ENCODE measurements around the gene ARHGAP22. TPM values are rescaled to one million over a fixed set of nuclear protein-coding genes. Genes with fewer than 3 reads are reported as not detected.

ARHGAP22 gene
- total RNA-seq, 1 donor from 2014 or later = 1.9 TPM

DNA sequence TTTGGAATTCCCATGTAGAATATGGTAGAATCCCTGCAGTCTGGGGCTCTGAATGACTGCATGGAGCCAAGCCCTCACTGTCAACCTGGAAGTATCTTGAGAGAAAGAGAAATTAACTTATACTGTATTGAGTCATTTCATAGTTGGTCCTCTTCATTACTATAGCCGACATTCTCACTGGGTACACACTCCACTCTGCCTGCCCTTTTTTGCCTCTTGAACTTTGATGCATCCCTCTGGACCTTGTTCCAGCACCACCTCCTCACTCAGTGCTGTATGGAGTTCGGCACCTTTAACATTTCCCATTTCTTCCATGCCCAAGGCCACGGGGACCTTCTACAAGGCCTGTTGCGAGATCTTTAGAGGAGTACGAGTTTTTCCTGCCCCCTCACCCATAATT, 4.6 kb upstream of the ARHGAP22 start:
- Mint-ChIP-seq H3K4me1 (ENCODE audit: unreplicated experiment) (peaks cover 8% of the 10 kb centered on the region), H3K4me3 (ENCODE audit: unreplicated experiment) (no peak overlapping the region), H3K9me3 (ENCODE audit: unreplicated experiment) (no peaks in the 10 kb centered on the region), H3K27ac (ENCODE audit: unreplicated experiment) (no peak overlapping the region), H3K27me3 (ENCODE audit: unreplicated experiment) (no peaks in the 10 kb centered on the region), H3K36me3 (ENCODE audit: low read depth, unreplicated experiment) (peaks cover 3% of the 10 kb centered on the region)
- TF ChIP-seq, protein P1, sequence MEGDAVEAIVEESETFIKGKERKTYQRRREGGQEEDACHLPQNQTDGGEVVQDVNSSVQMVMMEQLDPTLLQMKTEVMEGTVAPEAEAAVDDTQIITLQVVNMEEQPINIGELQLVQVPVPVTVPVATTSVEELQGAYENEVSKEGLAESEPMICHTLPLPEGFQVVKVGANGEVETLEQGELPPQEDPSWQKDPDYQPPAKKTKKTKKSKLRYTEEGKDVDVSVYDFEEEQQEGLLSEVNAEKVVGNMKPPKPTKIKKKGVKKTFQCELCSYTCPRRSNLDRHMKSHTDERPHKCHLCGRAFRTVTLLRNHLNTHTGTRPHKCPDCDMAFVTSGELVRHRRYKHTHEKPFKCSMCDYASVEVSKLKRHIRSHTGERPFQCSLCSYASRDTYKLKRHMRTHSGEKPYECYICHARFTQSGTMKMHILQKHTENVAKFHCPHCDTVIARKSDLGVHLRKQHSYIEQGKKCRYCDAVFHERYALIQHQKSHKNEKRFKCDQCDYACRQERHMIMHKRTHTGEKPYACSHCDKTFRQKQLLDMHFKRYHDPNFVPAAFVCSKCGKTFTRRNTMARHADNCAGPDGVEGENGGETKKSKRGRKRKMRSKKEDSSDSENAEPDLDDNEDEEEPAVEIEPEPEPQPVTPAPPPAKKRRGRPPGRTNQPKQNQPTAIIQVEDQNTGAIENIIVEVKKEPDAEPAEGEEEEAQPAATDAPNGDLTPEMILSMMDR (IDR thresholded peaks at IDR 0.05; ENCODE audit: unreplicated experiment) = no peak
- DNase-seq (ENCODE audit: low spot score) = no peak

DNA sequence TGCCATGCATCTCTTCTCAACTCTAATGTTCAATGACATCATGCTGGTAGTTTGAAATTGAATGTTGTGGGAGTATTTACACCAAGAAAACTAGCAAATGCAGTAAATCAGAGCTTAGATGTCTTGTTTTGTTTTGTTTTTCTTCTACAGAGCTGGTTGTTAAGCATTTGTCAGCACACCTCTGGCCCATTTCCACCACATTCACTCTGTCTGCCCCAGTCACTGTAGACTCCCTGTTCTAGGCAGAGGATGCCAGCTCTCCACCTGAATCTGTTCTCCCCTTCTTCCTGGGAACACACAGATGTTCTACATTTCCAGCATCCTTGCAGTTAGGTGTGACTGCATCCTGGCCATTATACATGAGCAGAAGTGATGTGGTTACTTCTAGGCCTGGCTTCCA, 4.1 kb upstream of the ARHGAP22 start:
- Mint-ChIP-seq H3K4me3 (ENCODE audit: unreplicated experiment) (no peak overlapping the region), H3K36me3 (ENCODE audit: low read depth, unreplicated experiment) (peaks cover 3% of the 10 kb centered on the region), H3K9me3 (ENCODE audit: unreplicated experiment) (no peaks in the 10 kb centered on the region), H3K27ac (ENCODE audit: unreplicated experiment) (no peak overlapping the region), H3K4me1 (ENCODE audit: unreplicated experiment) (peaks cover 8% of the 10 kb centered on the region), H3K27me3 (ENCODE audit: unreplicated experiment) (no peaks in the 10 kb centered on the region)
- DNase-seq (ENCODE audit: low spot score) = no peak
- TF ChIP-seq, protein P1 (IDR thresholded peaks at IDR 0.05; ENCODE audit: unreplicated experiment) = no peak

DNA sequence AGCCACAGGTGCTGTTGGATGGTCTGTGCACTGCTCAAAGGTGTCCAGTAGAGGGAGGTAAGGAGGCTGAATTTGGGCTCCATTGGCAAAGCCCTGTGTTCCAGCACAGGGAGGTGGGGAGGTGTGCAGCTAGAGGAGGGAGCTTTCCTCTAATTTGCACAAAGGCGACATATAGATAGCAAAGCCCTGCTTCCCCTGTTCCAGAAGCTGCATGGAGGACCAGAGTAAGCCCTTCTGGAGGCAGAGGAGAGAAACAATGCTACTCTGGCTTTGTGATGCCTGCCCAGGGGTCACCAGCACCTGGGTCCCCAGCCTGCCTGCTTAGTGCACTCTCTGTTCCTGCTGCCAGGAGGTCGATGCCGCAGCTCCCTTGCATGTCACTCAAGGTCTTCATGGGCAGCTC, 3.4 kb upstream of the ARHGAP22 start:
- Mint-ChIP-seq H3K27me3 (ENCODE audit: unreplicated experiment) (peaks cover 5% of the 10 kb centered on the region), H3K4me3 (ENCODE audit: unreplicated experiment) (no peak overlapping the region), H3K4me1 (ENCODE audit: unreplicated experiment) (peaks cover 8% of the 10 kb centered on the region), H3K27ac (ENCODE audit: unreplicated experiment) (no peak overlapping the region), H3K36me3 (ENCODE audit: low read depth, unreplicated experiment) (peaks cover 3% of the 10 kb centered on the region), H3K9me3 (ENCODE audit: unreplicated experiment) (no peaks in the 10 kb centered on the region)
- peak; percentile 47 for DNase-seq (ENCODE audit: low spot score)
- TF ChIP-seq, protein P1 (IDR thresholded peaks at IDR 0.05; ENCODE audit: unreplicated experiment) = peak; percentile 69

DNA sequence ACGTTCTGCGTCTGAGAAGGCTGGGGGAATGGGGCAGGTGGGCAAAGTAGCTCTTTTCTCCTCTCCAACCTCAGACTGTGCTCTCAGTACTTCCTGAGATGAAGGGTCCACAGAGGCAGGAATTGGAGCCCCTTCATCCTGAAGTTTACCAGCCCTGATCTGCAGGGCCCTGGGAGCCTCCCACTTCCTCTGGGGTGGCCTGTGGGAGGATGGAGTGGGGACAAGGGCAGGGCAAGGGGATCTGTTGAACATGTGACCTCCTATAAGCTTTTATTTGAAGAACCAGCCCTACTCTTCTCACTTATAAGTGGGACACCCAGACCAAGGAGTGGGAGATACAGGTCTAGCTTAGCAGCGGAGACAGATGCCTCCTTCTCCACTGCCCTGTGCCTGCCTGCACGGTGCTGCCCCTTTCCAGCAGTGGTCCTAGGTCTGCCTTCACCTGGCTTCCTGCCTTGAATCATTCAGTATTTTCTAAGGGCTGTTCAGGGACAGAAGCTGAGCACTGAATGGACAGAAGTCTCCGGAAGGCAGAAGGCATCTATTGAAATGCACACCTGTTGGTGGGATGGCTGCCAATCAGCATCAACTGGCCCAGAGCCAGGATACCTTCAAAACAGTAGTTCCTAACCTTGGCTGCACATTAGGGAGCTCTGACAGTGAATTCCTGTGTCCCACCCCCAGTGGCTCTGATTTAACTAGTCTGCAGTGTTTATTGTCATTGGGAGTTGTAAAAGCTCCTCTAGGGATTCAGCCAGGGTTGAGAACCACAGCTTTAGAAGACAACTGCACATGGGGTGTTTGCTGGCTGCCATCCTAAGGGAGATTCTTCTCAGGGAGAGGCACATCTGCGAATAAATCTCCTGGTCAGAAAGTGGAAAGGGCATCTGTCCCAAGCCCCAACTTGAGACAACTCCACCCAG, 2.7 kb upstream of the ARHGAP22 start:
- DNase-seq (ENCODE audit: low spot score) = no peak
- no peak overlapping the region for H3K27ac Mint-ChIP-seq (ENCODE audit: unreplicated experiment)
- H3K9me3 Mint-ChIP-seq (ENCODE audit: unreplicated experiment) = no peaks in the 10 kb centered on the region
- peaks cover 5% of the 10 kb centered on the region for H3K27me3 Mint-ChIP-seq (ENCODE audit: unreplicated experiment)
- peaks cover 8% of the 10 kb centered on the region for H3K4me1 Mint-ChIP-seq (ENCODE audit: unreplicated experiment)
- H3K4me3 Mint-ChIP-seq (ENCODE audit: unreplicated experiment) = no peak overlapping the region
- TF ChIP-seq, protein P1 (IDR thresholded peaks at IDR 0.05; ENCODE audit: unreplicated experiment) = no peak
- peaks cover 3% of the 10 kb centered on the region for H3K36me3 Mint-ChIP-seq (ENCODE audit: low read depth, unreplicated experiment)
